ENCODE results near the gene DCUN1D1. TPM values are rescaled to one million over a fixed set of nuclear protein-coding genes. Genes with fewer than 3 reads are reported as not detected.
A peak's percentile ranks its signal among the peaks of the same experiment; 100 is the strongest.

The DCUN1D1 gene
- total and polyA plus RNA-seq, 2 of the 13 experiments (the other 11 are each of a cell fraction or from before 2014, with no cell fraction given), result 10.5 to 39.7 TPM

GRCh38 chr3:183022936-183023516 is 42.7 kb upstream of the DCUN1D1 start (continued):
- TF ChIP-seq CSRNP2 (CRISPR knock-in tag; conservative IDR thresholded peaks at IDR 0.05; ENCODE audit: low read depth) (no peak), HOMEZ (CRISPR knock-in tag; IDR thresholded peaks at IDR 0.05; ENCODE audit: low read depth) (peak; percentile 68; the same call in 1 of the 2 replicates), ZFP90 (CRISPR knock-in tag; IDR thresholded peaks at IDR 0.05; ENCODE audit: borderline replicate concordance) (no peak), PAWR (CRISPR knock-in tag; IDR thresholded peaks at IDR 0.05; ENCODE audit: borderline replicate concordance) (no peak)

GRCh38 chr3:183018421-183019192 is 38.3 kb upstream of the DCUN1D1 start:
- no peak for FAIRE-seq
- BruUV-seq (replicated peaks), result no TSS peak

More at GRCh38 chr3:183018421-183019192, 38.3 kb upstream of the DCUN1D1 start:
- DNase-seq (ENCODE audit: low spot score), result no peak
- H3K9ac ChIP-seq (ENCODE audit: insufficient read depth, low read depth, low read length), result no peak overlapping the region
- in situ Hi-C loops (cut with HindIII; ENCODE audit: extremely low pct_ligation_motif_present, low pct_unique_long_range_greater_than_20kb) (no loop called here), intact Hi-C loops (cut with micrococcal nuclease; ENCODE audit: unreplicated experiment) (no loop called here)
- peaks cover 17% of the 10 kb centered on the region for H3K4me1 ChIP-seq (ENCODE audit: insufficient read depth, low read length)
- POLR2A ChIA-PET, result no interaction called here
- H3K79me2 ChIP-seq (ENCODE audit: insufficient read depth, low read length), result no peaks in the 10 kb centered on the region
- peaks cover 7 to 35% of the 10 kb centered on the region in 2 experiments; a peak in 4 of 5 replicates for H3K36me3 ChIP-seq (replicated peaks in 1 of 2; ENCODE audit: control insufficient read depth in 1 of 2, insufficient read depth in 2 of 2, low read length in 2 of 2)
- ATAC-seq, result no peak
- no peaks in the 10 kb centered on the region for H3K27me3 ChIP-seq (ENCODE audit: control insufficient read depth in 1 of 2, insufficient read depth in 2 of 2, low read length in 2 of 2)
- H3K27ac ChIP-seq (ENCODE audit: extremely low read length, insufficient read depth, low read length), result no peak overlapping the region
- no peak overlapping the region for H3K4me3 ChIP-seq (replicated peaks in 1 of 3; ENCODE audit: insufficient read depth in 1 of 3, low read depth in 2 of 3, low read length in 3 of 3)
- no peak overlapping the region for H3K4me2 ChIP-seq (ENCODE audit: low read depth, low read length)
- 90% methylated on average over 3 of the region's 3 CpGs for WGBS (ENCODE audit: low lambda C conversion rate)
- no peaks in the 10 kb centered on the region for H3K9me3 ChIP-seq (ENCODE audit: low read length)
- TF ChIP-seq STAG1 (CRISPR knock-in tag; IDR thresholded peaks at IDR 0.05), result no peak
- no peak for TF ChIP-seq GABPA (IDR thresholded peaks at IDR 0.05; ENCODE audit: low read depth, low read length)
- no peak for TF ChIP-seq GABPA (CRISPR knock-in tag; IDR thresholded peaks at IDR 0.05; ENCODE audit: low read depth)
- no peak for TF ChIP-seq CREM (IDR thresholded peaks at IDR 0.05)
- no peak for TF ChIP-seq CREM (CRISPR knock-in tag; IDR thresholded peaks at IDR 0.05)
- no peak for TF ChIP-seq ZNF382 (CRISPR knock-in tag; IDR thresholded peaks at IDR 0.05; ENCODE audit: borderline replicate concordance)
- TF ChIP-seq RBM22 (optimal IDR thresholded peaks at IDR 0.05; ENCODE audit: low read length), result no peak
- TF ChIP-seq ZNF3 (CRISPR knock-in tag; IDR thresholded peaks at IDR 0.05), result no peak
- no peak for TF ChIP-seq ZKSCAN1 (IDR thresholded peaks at IDR 0.05; ENCODE audit: low read length)
- CTCF ChIA-PET (ENCODE audit: low intra/inter-chr PET ratio, low total read pairs), result no interaction called here
- H2AFZ ChIP-seq (ENCODE audit: low read length), result no peak overlapping the region
- H4K20me1 ChIP-seq (ENCODE audit: insufficient read depth, low read length), result no peaks in the 10 kb centered on the region
